K562 (cell line): ENCODE results near the gene IL15RA. TPM values are rescaled to one million over a fixed set of nuclear protein-coding genes. Genes with fewer than 3 reads are reported as not detected.

Source experiments
- ATAC-seq: fragments of 200-7000 bp; cut with Tn5 transposase; 3 replicates; pipeline ENCODE4 v1.9.1; 2020; ENCODE audit warnings: moderate library complexity
- BruUV-seq: library from RNA; stranded (reverse); fragments of 400-500 nt; replicated peaks from 2 replicates; lab custom pipeline; 2021; lab: Mats Ljungman, UMichigan
- CTCF ChIA-PET: fragments of 300-600 bp; formaldehyde crosslinking; extraction: SDS; loops from one replicate; lab custom pipeline; 2021; ENCODE audit warnings: low intra/inter-chr PET ratio; lab: Yijun Ruan, JAX
- POLR2A ChIA-PET: fragments of 300-600, 350-650 bp; sonication (Branson Sonifier 250); formaldehyde crosslinking; extraction: SDS; loops from one replicate; lab custom pipeline; 2021; ENCODE audit warnings: antibody characterized with exemption, inconsistent platforms; lab: Yijun Ruan, JAX
- DNase-seq, 4 experiments: peaks; one replicate each; pipeline versions ENCODE4 v3.0.0 to v3.0.0-alpha.2; 2011 to 2018; ENCODE audit warnings: low spot score in 3 of 4, mixed read lengths in 3 of 4; ENCODE audit errors: extremely low read depth in 1 of 4
- FAIRE-seq: peaks from 2 replicates; lab custom pipeline; 2011; peaks lifted over from hg19 to GRCh38; lab: Jason Lieb, UNC
- H2AFZ ChIP-seq: 2 replicates; pipeline ENCODE4 v1.6.0; 2011; ENCODE audit warnings: low read depth, low read length, control low read depth, inconsistent platforms
- H3K27ac ChIP-seq: fragments of 200-600 bp; 3 replicates; pipeline ENCODE4 v1.8.0; 2011; ENCODE audit warnings: low read depth, mild to moderate bottlenecking, control low read depth, inconsistent platforms, low read length, moderate library complexity, mixed read lengths; ENCODE audit errors: extremely low read depth
- H3K27me3 ChIP-seq, 2 experiments: fragments of 300-600 bp in 1 of 2; 2 replicates in 1 of 2; 3 replicates in 1 of 2; pipeline versions ENCODE4 v1.6.0 to v1.8.0; 2011; ENCODE audit warnings: inconsistent platforms in 2 of 2, low read length in 2 of 2, mild to moderate bottlenecking in 1 of 2, mixed read lengths in 1 of 2, moderate library complexity in 1 of 2; ENCODE audit not compliant: control insufficient read depth in 2 of 2, insufficient read depth in 2 of 2
- H3K36me3 ChIP-seq: fragments of 300-600 bp; 3 replicates; pipeline ENCODE4 v1.8.0; 2011; ENCODE audit warnings: mild to moderate bottlenecking, low read length, inconsistent platforms; ENCODE audit not compliant: control insufficient read depth, insufficient read depth
- H3K4me1 ChIP-seq, 2 experiments: fragments of 200-600 bp in 1 of 2; replicated peaks in 1 of 2; 2 replicates in 1 of 2; 3 replicates in 1 of 2; pipeline versions ENCODE4 v1.5.1 to v1.8.0; 2011; ENCODE audit warnings: inconsistent platforms in 2 of 2, low read length in 2 of 2, mild to moderate bottlenecking in 1 of 2, mixed read lengths in 1 of 2, moderate library complexity in 1 of 2; ENCODE audit not compliant: control insufficient read depth in 2 of 2, insufficient read depth in 2 of 2
- H3K4me2 ChIP-seq: 2 replicates; pipeline ENCODE4 v1.6.1; 2011; ENCODE audit warnings: low read length, control low read depth, inconsistent platforms, mixed read lengths; ENCODE audit not compliant: insufficient read depth
- H3K4me3 ChIP-seq: fragments of 200-600 bp; sonication (generic), shearing (Covaris generic); 2 replicates; pipeline ENCODE4 v1.5.1; 2016; ENCODE audit warnings: control low read depth, inconsistent platforms
- H3K79me2 ChIP-seq: fragments of 200-600 bp; 3 replicates; pipeline ENCODE4 v1.8.0; 2011; ENCODE audit warnings: low read length, inconsistent platforms; ENCODE audit not compliant: control insufficient read depth, insufficient read depth
- H3K9ac ChIP-seq, 2 experiments: 2 replicates each; pipeline versions ENCODE4 v1.6.0 to v1.6.1; 2011; ENCODE audit warnings: low read depth in 2 of 2, low read length in 2 of 2, control low read depth in 1 of 2, inconsistent platforms in 1 of 2, mild to moderate bottlenecking in 1 of 2, mixed read lengths in 1 of 2; ENCODE audit not compliant: insufficient read depth in 1 of 2
- H3K9me1 ChIP-seq: one replicate; pipeline ENCODE4 v1.6.0; 2011; ENCODE audit warnings: inconsistent platforms, mild to moderate bottlenecking, low read length, moderate library complexity; ENCODE audit not compliant: control insufficient read depth, insufficient read depth
- H3K9me3 ChIP-seq: replicated peaks from 2 replicates; pipeline ENCODE4 v1.5.1; 2011; ENCODE audit warnings: low read depth, low read length, inconsistent platforms; ENCODE audit not compliant: control insufficient read depth, insufficient read depth
- H4K20me1 ChIP-seq: replicated peaks from 2 replicates; pipeline ENCODE4 v1.6.1; 2011; ENCODE audit warnings: low read length, inconsistent platforms, mixed read lengths; ENCODE audit not compliant: control insufficient read depth, insufficient read depth
- CEBPG ChIP-seq, 3 experiments: fragments of 200-800 bp in 1 of 3; sonication (Bioruptor generic) in 1 of 3; sonication (generic) in 1 of 3; formaldehyde crosslinking in 1 of 3; IDR thresholded peaks in 2 of 3; conservative IDR thresholded peaks in 1 of 3; 2 replicates each; pipeline versions ENCODE4 v1.6.1 to v1.8.0; 2016 to 2022; ENCODE audit warnings: missing compliant biosample characterization in 2 of 3, missing genetic modification characterization in 2 of 3, mild to moderate bottlenecking in 1 of 3, missing genetic modification reagents in 1 of 3
- IRF9 ChIP-seq: fragments of 450-650 bp; IDR thresholded peaks from 2 replicates; pipeline ENCODE4 v1.6.1; 2016; ENCODE audit warnings: missing biosample characterization, missing genetic modification characterization
- MLLT1 ChIP-seq, 2 experiments: fragments of 450-650 bp; IDR thresholded peaks; 2 replicates each; pipeline ENCODE4 v1.6.1; 2016
- MTA3 ChIP-seq: fragments of 450-650 bp; formaldehyde crosslinking; IDR thresholded peaks from 2 replicates; pipeline ENCODE4 v1.6.1; 2017; ENCODE audit warnings: mild to moderate bottlenecking, borderline replicate concordance
- SNIP1 ChIP-seq: fragments of 450-650 bp; IDR thresholded peaks from 2 replicates; pipeline ENCODE4 v1.7.1; 2017; ENCODE audit warnings: low read depth, mild to moderate bottlenecking
- XRCC3 ChIP-seq: fragments of 450-650 bp; IDR thresholded peaks from 2 replicates; pipeline ENCODE4 v1.6.1; 2017; ENCODE audit warnings: mild to moderate bottlenecking, moderate library complexity
- ZNF165 ChIP-seq: fragments of 250-450 bp; sonication (Bioruptor Pico); IDR thresholded peaks from 2 replicates; pipeline ENCODE4 v1.4.0; 2020; ENCODE audit warnings: borderline replicate concordance
- ZNF830 ChIP-seq: fragments of 250-450 bp; sonication (Bioruptor Pico); IDR thresholded peaks from 2 replicates; pipeline ENCODE4 v1.5.0; 2021; ENCODE audit warnings: mild to moderate bottlenecking
- WGBS: fragments of 100-300 bp; shearing (Covaris generic); methylation state at CpG from one replicate; pipeline ENCODE4 v1.1.6; 2016; ENCODE audit warnings: low coverage, mixed read lengths; ENCODE audit not compliant: insufficient coverage; ENCODE audit errors: missing lambda C conversion rate; 5-methylcytosine and 5-hydroxymethylcytosine counted together
- in situ Hi-C: fragments of 300-500 bp; cut with MboI; formaldehyde crosslinking; loops from 4 replicates; pipeline ENCODE4 v1.15.0; 2018; ENCODE audit warnings: inconsistent platforms, mixed read lengths
- intact Hi-C: fragments of 100-400 bp; cut with micrococcal nuclease; formaldehyde crosslinking; loops from 2 replicates; pipeline ENCODE4 v1.14.2; 2022
- polyA plus RNA-seq, 8 experiments: library from polyadenylated mRNA; depleted of rRNA in 4 of 8; stranded (reverse) in 5 of 8; unstranded in 3 of 8; fragments of >200 nt; fragmentation: Nextera tagmentation in 2 of 8; fragmentation: Illumina TruSeq in 1 of 8; extraction: Ambion mirVana in 2 of 8; extraction: Trizol in 1 of 8; gene quantifications; 2 replicates each; pipeline versions ENCODE4 v1.2.1 to v1.2.3, GENCODE V29; 2011 to 2014; ENCODE audit warnings: inconsistent platforms in 1 of 8, missing spikeins in 1 of 8
- total RNA-seq, 7 experiments: library from RNA; depleted of rRNA in 6 of 7; stranded (reverse); fragments of >200 nt in 6 of 7; fragmentation: Illumina TruSeq in 2 of 7; extraction: Trizol in 2 of 7; gene quantifications; 2 replicates each; pipeline versions ENCODE4 v1.2.1 to v1.2.3, GENCODE V29; 2011 to 2021; ENCODE audit warnings: low replicate concordance in 1 of 7
- TF ChIP-seq, protein P1 (sequence below): fragments of 450-650 bp; formaldehyde crosslinking; conservative IDR thresholded peaks from 2 replicates; pipeline ENCODE4 v1.4.0; 2022; ENCODE audit warnings: mild to moderate bottlenecking, missing genetic modification characterization
- TF ChIP-seq, protein P2 (sequence below), 2 experiments: fragments of 450-650 bp; IDR thresholded peaks; 2 replicates each; pipeline ENCODE4 v1.6.1; 2018; ENCODE audit warnings: mild to moderate bottlenecking in 2 of 2, low read depth in 1 of 2; ENCODE audit not compliant: partially characterized antibody in 2 of 2

Gene IL15RA
- total and polyA plus RNA-seq, 9 of the 15 experiments (the other 6 are each of a cell fraction or from before 2014, with no cell fraction given): 1.2 to 11.7 (median 8.0) TPM

DNA sequence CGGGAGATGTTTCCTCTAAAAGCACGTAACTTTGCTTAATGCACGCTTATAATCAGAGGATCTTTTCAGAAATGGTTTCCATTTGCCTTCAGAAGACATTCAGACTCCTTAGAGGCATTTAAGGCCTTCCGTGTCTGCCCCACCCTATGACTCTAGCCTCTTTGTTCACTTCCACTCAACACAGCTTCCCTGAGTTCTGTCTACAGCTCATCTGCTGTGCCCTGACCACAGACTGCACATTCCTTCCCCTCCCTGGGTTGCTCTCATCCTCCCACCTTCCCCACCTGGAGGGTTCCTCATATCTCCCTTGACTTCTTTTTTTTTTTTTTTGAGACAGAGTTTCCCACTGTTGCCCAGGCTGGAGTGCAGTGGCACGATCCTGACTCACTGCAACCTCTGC, 70.7 kb downstream of the IL15RA start:
- H3K4me1 ChIP-seq: peaks cover 0 to 3% of the 10 kb centered on the region in 2 experiments; a peak in 1 of 5 replicates
- H3K27me3 ChIP-seq: no peaks in the 10 kb centered on the region
- ChIA-PET CTCF (no interaction called here), POLR2A (interaction anchor here (0.8 to 1.9 kb wide), 2 partner anchors 11 to 15 kb away, joined by 3 to 7 read pairs; no protein-coding TSS in a partner anchor)
- H4K20me1 ChIP-seq: no peaks in the 10 kb centered on the region
- 78% methylated on average over 5 of the region's 5 CpGs for WGBS
- H3K79me2 ChIP-seq: peaks cover 44% of the 10 kb centered on the region
- intact Hi-C loops (no loop called here), in situ Hi-C loops (no loop called here)
- TF ChIP-seq IRF9 (tag) (no peak), ZNF165 (CRISPR knock-in tag) (no peak), SNIP1 (no peak), MTA3 (no peak), ZNF830 (CRISPR knock-in tag) (no peak), MLLT1 (IDR thresholded peaks at IDR 0.05) (no peak), XRCC3 (no peak), CEBPG (CRISPR knock-in tag; IDR thresholded peaks at IDR 0.05) (no peak), CEBPG (tag; conservative IDR thresholded peaks at IDR 0.05 in 1 of 2, IDR thresholded peaks at IDR 0.05 in 1 of 2) (no peak)
- TF ChIP-seq, protein P1, sequence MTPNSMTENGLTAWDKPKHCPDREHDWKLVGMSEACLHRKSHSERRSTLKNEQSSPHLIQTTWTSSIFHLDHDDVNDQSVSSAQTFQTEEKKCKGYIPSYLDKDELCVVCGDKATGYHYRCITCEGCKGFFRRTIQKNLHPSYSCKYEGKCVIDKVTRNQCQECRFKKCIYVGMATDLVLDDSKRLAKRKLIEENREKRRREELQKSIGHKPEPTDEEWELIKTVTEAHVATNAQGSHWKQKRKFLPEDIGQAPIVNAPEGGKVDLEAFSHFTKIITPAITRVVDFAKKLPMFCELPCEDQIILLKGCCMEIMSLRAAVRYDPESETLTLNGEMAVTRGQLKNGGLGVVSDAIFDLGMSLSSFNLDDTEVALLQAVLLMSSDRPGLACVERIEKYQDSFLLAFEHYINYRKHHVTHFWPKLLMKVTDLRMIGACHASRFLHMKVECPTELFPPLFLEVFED (CRISPR knock-in tag): no peak
- TF ChIP-seq, protein P2, sequence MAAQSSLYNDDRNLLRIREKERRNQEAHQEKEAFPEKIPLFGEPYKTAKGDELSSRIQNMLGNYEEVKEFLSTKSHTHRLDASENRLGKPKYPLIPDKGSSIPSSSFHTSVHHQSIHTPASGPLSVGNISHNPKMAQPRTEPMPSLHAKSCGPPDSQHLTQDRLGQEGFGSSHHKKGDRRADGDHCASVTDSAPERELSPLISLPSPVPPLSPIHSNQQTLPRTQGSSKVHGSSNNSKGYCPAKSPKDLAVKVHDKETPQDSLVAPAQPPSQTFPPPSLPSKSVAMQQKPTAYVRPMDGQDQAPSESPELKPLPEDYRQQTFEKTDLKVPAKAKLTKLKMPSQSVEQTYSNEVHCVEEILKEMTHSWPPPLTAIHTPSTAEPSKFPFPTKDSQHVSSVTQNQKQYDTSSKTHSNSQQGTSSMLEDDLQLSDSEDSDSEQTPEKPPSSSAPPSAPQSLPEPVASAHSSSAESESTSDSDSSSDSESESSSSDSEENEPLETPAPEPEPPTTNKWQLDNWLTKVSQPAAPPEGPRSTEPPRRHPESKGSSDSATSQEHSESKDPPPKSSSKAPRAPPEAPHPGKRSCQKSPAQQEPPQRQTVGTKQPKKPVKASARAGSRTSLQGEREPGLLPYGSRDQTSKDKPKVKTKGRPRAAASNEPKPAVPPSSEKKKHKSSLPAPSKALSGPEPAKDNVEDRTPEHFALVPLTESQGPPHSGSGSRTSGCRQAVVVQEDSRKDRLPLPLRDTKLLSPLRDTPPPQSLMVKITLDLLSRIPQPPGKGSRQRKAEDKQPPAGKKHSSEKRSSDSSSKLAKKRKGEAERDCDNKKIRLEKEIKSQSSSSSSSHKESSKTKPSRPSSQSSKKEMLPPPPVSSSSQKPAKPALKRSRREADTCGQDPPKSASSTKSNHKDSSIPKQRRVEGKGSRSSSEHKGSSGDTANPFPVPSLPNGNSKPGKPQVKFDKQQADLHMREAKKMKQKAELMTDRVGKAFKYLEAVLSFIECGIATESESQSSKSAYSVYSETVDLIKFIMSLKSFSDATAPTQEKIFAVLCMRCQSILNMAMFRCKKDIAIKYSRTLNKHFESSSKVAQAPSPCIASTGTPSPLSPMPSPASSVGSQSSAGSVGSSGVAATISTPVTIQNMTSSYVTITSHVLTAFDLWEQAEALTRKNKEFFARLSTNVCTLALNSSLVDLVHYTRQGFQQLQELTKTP (IDR thresholded peaks at IDR 0.05; ENCODE audit: low read depth in 1 of 2, partially characterized antibody in 2 of 2): no peak
- DNase-seq (no peak), FAIRE-seq (no peak), ATAC-seq (no peak)
- H3K9ac ChIP-seq: no peak overlapping the region
- H3K9me1 ChIP-seq: no peaks in the 10 kb centered on the region
- no peaks in the 10 kb centered on the region for H3K9me3 ChIP-seq
- H3K4me2 ChIP-seq: no peak overlapping the region
- no peak overlapping the region for H2AFZ ChIP-seq
- H3K27ac ChIP-seq: no peak overlapping the region; the same call in 2 of the 3 replicates
- BruUV-seq: no TSS peak
- H3K4me3 ChIP-seq: no peak overlapping the region
- peaks cover 83% of the 10 kb centered on the region for H3K36me3 ChIP-seq
